ENCODE results near the gene MAD1L1. TPM values are rescaled to one million over a fixed set of nuclear protein-coding genes. Genes with fewer than 3 reads are reported as not detected.

MAD1L1 gene
- total and polyA plus RNA-seq, 2 donors (not counting 3 experiments of a cell fraction or from before 2014, with no cell fraction given), result 34.1 to 42.3 TPM

- POLR2A ChIA-PET, result interaction anchor here (1.3 kb wide), 1 partner anchor 105 kb away, joined by 3 read pairs; no protein-coding TSS in a partner anchor
- no peaks in the 10 kb centered on the region for H3K79me2 ChIP-seq (ENCODE audit: control insufficient read depth, insufficient read depth, low read length)
- H3K4me2 ChIP-seq (ENCODE audit: insufficient read depth, low read length), result peak overlapping the region; percentile 49
- dilution Hi-C loops (cut with MboI; ENCODE audit: extremely low pct_ligation_motif_present, low sequenced_read_pairs) (no loop called here), intact Hi-C loops (cut with micrococcal nuclease) (loop anchor here (1.0 kb wide), 1 partner anchor 65 kb away; the partner anchor contains the start of gene SNX8)
- TF ChIP-seq JUN (IDR thresholded peaks at IDR 0.05; ENCODE audit: borderline replicate concordance, insufficient read depth, insufficient read length, low read depth), result peak; percentile 24
- peak; percentile 44 for TF ChIP-seq POLR2A (IDR thresholded peaks at IDR 0.05; ENCODE audit: low read depth, low read length)
- peak; percentile 14 for TF ChIP-seq FOS (IDR thresholded peaks at IDR 0.05; ENCODE audit: borderline replicate concordance, insufficient read depth, low read length)
- peak; percentile 59 for TF ChIP-seq POLR2AphosphoS5 (IDR thresholded peaks at IDR 0.05; ENCODE audit: insufficient read depth, low read depth, low read length)
- TF ChIP-seq GATA2 (IDR thresholded peaks at IDR 0.05; ENCODE audit: insufficient read depth, insufficient read length, low read depth, low read length), result no peak
- TF ChIP-seq CTCF (IDR thresholded peaks at IDR 0.05; ENCODE audit: extremely low read depth in 1 of 2, insufficient read depth in 1 of 2, low read depth in 1 of 2, low read length in 2 of 2), result no peak
- TF ChIP-seq EZH2 (IDR thresholded peaks at IDR 0.05; ENCODE audit: borderline replicate concordance, low read depth, low read length, severe bottlenecking), result no peak
- peak; percentile 78 for TF ChIP-seq MYC (IDR thresholded peaks at IDR 0.05; ENCODE audit: low read depth, low read length)
- peak; percentile 97 for TF ChIP-seq MAX (IDR thresholded peaks at IDR 0.05; ENCODE audit: insufficient read depth, insufficient read length)
- H3K4me1 ChIP-seq (ENCODE audit: control insufficient read depth, extremely low read depth, insufficient read depth, low read length), result peaks cover 17% of the 10 kb centered on the region
- TSS peak; percentile 72 for BruUV-seq (replicated peaks)
- H4K20me1 ChIP-seq (replicated peaks; ENCODE audit: control insufficient read depth, extremely low read depth, insufficient read depth, low read length), result no peaks in the 10 kb centered on the region
- peak; percentile 99 for FAIRE-seq
- H3K9ac ChIP-seq (replicated peaks; ENCODE audit: extremely low read depth, insufficient read depth, low read length), result peak overlapping the region; percentile 59
- H3K9me3 ChIP-seq (replicated peaks; ENCODE audit: control insufficient read depth, insufficient read depth, low read length), result no peaks in the 10 kb centered on the region
- no peaks in the 10 kb centered on the region for H3K27me3 ChIP-seq (ENCODE audit: control insufficient read depth in 2 of 2, insufficient read depth in 2 of 2, low read length in 2 of 2)
- peak overlapping the region; percentile 90 for H3K27ac ChIP-seq (ENCODE audit: insufficient read depth, low read depth, low read length)
- CTCF ChIA-PET, result interaction anchor here (0.7 to 4.4 kb wide), 16 partner anchors 9 to 116 kb away, joined by 3 to 69 read pairs (median 5); partner anchors contain the start of gene MAD1L1
- H3K36me3 ChIP-seq (ENCODE audit: control insufficient read depth in 2 of 2, extremely low read depth in 1 of 2, insufficient read depth in 2 of 2, low read length in 2 of 2), result peaks cover 0 to 4% of the 10 kb centered on the region in 2 experiments
- peak; percentile 82 for DNase-seq (ENCODE audit: low read depth, low spot score)
- peak overlapping the region; percentile 39 for H2AFZ ChIP-seq (ENCODE audit: low read depth, low read length)
- H3K4me3 ChIP-seq (replicated peaks in 1 of 3; ENCODE audit: insufficient read depth in 1 of 3, low read depth in 1 of 3, low read length in 3 of 3), result no peak overlapping the region
- no peaks in the 10 kb centered on the region for H3K9me1 ChIP-seq (replicated peaks; ENCODE audit: control insufficient read depth, extremely low read depth, insufficient read depth, low read length)
Measured at GRCh38 chr7:2248984-2249694, 16.4 kb upstream of the MAD1L1 start.
